HG03066 (cell line): ENCODE results near the gene GPC6.

Experiments
- ATAC-seq: cut with Tn5 transposase; IDR thresholded peaks from one replicate; pipeline ENCODE4 v1.9.1; 2021; ENCODE audit warnings: low read depth; ENCODE audit not compliant: unreplicated experiment

GPC6 gene

DNA sequence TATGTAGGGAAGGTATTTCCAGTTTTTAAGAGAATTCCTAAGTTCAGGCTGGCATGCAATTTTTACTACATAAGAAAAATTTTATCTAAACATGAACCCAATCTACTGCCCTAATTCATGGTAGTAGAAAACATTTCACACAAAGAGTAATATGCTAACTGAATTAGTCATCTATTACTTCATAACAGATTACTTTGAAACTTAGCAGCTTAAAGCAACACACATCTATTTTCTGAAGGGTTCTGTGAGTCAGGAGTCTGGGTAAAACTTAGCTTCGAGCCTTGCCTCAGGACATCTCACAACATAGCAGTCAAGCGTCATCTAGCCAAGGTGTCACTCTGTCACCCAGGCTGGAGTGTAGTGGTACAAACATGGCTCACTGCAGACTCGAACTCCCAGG lies 715.4 kb downstream of the GPC6 start:
- no peak for ATAC-seq

DNA sequence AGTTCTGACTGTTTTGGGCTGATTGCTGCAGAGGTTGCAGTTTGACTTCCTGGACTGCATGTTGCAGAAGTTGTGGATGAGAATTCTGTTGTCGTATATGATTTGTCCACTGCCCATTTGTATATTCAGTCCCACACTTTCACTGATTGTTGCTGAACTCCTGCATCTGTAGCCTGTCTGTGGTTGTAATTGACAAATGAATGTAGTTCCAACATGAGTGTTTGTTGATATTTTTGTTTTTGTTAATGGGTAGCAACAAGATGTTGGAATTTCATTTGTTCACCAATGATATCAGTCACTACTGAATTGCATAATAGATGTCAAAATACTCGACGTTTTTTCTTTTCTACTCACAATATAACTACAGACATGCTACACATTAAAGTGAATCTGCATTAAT lies 719.0 kb downstream of the GPC6 start:
- ATAC-seq: no peak

DNA sequence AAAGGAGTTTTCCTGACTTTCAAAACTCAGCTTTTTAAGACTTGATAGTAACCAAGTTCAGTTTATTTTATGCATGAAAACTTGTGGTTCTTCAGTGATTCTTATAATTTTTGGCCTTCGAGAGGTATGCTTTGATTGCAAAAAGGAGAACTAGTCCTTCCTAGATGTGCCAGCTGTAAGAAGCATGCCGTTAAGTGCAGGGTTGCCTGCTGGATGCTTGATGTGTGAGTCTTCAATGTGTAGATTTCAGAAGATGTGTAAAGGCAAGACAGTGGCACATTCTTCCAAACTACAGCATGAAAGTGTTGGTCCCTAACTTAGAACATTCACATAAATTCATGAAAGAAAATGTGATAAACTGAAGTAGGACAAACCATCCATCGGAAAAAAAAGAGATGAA lies 720.4 kb downstream of the GPC6 start:
- ATAC-seq: no peak

DNA sequence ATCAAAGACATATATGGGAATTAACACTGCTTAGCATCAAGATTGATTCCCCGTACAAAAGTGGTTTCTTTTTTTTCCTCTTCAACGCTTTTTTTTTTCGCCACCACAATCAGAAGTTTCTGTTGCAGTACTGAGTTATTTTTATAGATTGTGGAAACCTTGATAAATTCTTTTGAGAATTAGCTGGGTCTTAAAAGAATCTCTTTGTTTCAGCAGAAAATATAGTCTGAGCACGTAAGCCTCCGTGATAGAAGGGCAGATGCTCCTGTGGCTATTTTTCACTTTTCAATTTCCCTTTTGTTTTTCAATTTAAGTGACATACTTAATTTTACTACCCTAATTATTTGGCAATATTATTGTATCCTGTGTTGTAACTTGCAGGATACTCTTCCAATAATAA lies 721.0 kb downstream of the GPC6 start:
- no peak for ATAC-seq

DNA sequence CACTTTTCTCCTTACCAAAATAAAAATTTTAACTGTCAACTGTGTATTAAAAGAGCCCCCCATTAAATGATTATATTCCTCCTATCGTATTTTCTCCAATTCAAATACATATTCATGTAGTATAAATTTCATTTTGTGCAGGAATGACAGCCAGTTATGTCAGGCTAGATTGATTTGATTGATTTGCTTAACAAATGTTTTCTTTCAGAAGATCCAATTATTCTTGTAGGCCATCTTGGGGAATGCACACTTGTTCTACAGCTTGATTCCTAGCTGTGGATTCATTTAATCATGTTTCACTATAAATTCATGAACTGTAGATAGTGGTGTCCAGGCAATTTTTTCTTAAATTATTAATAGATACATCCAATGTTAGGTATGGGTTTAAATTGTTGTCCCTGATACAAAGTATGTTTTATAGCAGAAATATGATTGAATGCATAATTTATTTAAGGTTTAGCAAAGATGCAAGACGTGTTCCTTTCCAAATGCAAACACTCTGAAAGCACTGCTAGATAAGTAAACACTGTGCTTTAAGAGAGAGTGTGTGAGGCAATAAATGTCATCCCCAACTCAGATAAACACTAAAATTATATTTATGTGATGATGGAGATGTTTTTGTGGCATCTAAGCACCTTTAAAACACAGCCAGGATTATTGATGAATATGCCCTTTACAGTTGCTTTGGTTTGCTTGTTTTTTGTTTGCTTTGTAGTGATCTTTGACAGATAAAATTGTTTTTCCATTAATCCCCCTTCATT lies 721.7 kb downstream of the GPC6 start:
- ATAC-seq: no peak

DNA sequence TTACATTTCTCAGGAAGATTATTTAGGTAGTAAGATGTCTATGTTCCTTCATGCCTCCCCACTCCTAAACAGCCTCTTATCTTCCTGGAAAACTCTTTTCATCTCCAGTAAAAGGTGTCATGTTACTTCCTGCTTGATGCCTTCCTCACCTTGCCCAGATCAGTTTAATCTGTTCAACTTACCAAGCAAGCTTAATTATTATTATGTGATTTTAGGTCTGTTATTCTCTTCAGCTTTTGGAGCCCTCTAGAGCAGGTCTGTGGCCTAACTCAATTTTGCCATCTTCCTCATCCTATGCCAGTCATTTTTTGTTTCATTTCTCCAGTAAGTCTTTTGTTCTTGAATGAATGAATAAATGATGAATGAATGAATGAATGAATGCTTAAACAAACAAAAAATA lies 724.5 kb downstream of the GPC6 start:
- ATAC-seq: no peak

DNA sequence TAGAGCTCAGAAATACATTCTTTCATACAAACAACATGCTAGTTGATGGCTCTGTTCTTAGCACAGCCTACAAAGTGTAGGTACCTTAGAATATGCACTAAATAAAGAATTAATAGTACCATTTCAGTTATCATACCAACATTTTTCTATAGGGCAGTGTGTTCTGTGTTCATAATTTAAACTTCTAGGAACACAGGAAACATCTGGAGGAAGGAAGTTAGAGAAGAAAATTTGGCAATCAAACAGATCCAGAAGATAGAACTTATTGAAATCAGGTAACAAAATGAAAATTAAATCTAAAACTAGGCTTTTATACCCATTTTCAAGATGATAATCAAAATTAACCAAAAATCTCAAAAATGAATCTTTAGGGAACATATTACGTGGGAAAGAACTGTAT lies 725.3 kb downstream of the GPC6 start:
- no peak for ATAC-seq

DNA sequence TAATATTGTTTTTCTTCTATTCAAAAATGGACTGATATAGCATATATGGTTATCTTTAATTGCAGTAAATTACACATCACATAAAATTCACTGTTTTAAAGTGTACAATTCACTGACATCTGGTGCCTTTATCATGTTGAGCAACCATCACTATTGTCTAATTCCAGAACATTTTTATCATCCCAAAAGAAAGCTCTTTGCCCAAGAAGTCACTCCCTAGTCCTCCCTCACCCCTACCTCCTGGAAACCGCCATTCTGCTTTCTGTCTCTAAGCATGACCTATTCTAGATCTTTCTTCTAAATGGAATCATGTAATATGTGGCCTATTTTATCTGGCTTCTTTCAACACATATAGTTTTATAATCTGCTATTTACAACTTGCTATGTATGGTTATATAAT lies 727.2 kb downstream of the GPC6 start:
- no peak for ATAC-seq

DNA sequence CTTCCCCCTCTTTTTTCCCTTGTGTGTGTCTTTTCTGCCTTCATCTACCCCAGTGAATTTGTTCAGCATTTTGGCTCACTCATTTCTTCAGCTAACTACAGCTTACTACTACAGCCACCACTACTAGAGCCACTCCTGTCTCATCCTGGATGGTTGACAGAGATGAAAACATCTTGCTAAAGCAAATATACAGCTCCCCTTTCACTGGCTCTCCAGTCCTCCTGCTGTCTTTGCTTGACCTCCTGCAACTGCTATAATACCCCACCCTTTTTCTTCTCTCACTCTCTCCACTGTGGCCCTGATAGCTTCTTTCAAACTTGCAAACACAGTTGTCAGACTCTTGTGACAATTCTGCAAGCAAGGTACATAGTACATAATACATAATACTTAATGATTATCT lies 729.3 kb downstream of the GPC6 start:
- ATAC-seq: no peak

DNA sequence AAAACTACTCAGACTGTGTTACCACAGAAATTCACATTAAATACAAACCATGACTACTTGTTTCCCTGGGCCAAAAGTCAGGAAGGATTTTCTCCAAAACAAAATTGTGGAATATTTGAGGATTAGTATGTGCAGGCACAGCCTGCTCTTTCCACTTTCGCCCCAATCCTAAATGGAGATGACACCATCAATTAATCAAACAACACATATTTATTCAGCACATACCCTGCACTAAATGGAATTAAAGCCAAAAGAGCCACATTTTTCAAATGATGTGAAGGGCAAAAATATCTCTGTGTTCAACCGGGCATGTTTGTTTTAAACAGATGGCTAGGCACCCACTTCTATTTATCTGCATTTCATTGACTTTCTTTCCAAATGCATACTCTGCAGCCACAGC lies 729.8 kb downstream of the GPC6 start:
- no peak for ATAC-seq

DNA sequence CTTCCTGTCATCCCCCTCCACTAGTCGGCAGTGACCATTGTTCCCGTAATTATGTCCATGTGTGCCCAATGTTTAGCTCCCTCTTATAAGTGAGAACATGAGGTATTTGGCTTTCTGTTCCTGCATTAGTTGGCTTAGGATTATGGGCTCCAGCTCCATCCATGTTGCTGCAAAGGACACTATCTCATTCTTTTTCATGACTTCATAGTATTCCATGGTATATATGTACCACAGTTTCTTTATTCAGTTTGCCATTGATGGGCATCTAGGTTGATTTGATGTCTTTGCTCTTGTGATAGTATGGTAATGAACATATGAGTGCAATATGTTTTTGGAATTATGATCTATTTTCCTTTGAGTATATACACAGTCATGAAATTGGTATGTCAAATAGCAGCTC lies 730.8 kb downstream of the GPC6 start:
- ATAC-seq: no peak

DNA sequence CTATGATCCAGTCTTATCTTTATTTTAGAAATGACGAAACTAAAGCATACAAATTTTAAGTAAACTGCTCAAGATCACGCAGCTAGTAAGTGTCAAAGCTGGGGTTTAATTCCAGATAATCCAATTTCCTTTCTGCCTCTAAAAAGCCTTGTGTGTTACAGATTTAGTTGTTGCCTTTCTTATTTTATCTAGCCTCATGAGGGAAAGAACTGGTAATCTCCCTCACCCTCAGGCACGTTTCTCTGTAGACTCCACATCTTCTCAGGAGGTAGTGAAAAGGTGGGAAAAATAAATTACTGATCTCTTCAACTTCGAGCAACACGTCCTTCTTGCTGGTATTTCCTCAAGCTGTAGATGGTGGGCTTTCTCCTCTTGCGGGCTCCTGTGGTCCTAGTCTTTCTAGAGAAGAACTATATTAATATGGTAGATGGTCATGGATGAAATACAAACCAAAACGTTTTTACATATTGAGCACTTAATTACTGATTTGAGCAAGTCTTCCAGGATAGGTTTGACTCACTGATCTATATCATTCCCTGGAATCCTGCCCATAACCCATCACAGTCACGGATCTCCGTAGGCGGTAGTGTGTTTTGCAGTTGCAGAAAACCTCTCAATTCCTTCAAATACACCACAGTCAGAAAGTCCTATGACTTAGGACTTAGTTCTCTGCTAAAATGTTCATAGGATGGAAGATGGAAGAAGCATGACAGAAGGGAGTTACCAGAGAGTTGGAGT lies 733.4 kb downstream of the GPC6 start:
- ATAC-seq: no peak

DNA sequence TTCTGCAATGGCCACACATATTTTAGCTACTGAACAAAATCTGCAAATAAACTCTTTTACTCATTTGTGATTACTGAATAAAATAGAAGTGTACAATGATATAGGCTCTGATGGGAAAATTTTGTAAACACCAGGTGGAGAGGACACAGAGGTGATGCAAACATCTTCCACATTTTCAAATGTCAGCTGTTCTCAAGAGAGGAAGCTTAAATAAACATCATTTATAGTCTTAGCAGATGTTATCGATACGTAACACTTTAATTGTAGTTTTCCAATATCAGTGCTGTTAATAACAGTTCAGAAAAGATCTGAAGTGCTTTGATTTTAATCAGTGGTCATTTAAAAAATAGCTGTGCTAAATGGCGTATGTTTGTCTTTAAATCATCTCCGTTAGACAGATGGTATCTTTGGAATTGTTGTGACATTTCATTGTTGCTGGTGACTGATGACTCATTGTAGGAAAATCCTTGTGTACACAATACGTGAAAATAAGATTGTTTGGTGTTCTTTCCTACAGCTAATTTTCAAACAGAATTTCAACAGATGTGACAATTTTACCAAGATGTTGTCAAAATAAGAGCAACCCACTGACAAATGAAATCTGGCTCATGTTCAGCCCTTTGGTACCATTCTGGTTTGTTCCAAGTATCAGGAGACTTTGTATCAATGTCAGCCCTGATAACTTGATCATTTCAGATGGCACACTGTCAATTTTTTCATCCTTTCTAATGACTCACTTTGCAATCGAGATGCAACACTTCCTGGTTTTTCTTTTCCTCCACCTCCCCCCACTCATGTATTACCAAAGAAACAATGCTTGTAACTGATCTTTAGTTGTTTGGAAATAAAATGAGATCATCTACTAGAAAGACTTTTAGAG lies 736.9 kb downstream of the GPC6 start:
- no peak for ATAC-seq

DNA sequence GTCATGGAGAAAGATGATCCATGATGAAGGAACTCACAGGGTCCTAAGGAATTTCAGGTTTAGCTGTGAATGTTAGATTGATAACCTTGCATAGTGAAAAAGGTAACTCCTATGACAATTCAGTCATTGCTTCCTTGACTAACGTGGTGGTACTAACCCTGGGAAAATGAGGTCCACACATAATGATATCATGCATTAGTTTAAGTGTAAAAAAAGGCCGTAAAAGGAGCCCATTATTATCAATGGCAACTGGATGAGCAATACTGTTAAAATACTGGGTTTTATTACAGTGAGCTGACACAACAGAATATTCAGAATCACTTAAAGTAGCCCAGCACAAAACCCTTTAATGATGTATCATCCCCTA lies 737.5 kb downstream of the GPC6 start:
- no peak for ATAC-seq

DNA sequence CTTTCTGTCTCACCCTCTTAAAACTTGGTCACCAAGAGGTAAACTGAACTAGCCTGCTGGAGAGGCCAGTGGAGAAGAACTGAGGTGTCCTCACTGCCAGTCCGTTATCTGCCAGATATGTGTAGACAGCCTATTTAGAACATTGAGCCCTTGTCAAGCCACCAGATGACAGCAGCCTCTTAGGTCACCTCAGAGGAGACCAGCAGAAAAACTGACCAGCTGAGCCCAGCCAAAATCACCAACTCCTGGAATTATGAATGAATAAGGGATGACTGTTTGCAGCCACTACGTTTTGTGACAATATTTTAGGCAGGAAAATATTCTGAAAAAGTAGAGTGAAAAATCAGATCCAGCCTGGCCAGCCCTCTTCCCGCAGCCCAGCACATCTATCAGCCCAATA lies 739.0 kb downstream of the GPC6 start:
- no peak for ATAC-seq

DNA sequence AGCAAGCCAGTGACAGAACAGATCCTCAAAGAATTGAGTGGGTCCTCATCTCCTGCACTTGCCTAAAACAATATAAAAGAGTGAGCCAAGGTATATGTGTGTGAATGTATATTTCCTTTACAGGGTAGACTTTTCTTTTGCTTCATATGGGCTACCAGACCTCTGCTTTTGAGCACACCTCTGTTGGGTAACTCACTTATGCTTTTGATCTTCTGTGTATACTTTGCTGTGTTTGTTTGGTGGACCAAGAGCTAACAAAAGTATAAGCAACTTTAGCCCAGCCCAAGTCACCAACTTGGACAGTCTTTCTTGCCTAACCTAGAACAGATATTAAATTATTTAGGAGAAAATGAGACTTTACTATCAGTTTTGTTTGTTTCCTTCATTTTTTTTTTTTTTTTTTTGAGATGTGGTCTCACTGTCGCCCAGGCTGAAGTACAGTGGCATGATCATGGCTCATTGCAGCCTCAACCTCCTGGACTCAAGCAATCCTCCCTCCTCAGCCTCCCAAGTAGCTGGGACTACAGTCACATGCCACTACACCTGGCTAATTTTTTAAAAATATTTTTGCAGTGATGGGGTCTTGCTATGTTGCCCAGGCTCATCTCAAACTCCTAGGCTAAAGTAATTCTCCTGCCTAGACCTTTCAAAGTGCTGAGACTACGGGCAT lies 739.8 kb downstream of the GPC6 start:
- ATAC-seq: no peak

DNA sequence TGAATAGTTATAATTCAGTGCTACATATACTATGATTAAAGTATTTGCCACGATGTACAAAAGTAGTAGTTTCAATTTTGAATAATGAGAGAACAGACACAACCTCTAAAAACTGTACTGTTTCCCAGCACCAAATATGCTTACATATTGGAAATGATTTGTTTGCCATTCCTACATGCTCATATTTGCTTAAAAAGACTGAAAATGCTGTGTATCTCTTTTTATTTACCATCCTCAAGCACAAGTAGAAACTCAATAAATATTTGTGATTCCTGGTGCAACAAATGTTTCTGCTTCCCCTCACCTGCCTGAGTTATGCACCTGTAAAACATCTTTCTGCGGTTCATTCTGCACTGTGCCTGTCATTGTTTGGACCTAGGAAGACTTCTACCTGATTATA lies 740.7 kb downstream of the GPC6 start:
- no peak for ATAC-seq

DNA sequence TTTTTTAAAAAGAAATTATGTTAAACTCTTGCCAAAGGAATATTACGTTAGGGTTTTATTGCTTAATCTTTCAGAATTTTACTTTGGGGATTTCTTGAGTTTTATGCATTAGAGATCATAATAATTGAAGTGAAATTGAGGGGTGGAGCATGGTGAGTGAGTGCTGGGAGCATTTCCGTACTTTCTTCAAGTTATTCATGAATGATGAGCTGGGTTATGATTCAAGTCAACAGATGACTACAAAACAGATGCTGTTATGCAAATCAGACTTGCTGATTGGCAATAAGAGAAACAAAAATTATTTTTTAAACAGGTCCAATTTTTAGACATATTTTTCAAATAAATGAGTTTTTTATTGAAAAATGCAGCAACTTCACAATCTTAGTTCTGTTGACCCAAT lies 748.6 kb downstream of the GPC6 start:
- no peak for ATAC-seq

DNA sequence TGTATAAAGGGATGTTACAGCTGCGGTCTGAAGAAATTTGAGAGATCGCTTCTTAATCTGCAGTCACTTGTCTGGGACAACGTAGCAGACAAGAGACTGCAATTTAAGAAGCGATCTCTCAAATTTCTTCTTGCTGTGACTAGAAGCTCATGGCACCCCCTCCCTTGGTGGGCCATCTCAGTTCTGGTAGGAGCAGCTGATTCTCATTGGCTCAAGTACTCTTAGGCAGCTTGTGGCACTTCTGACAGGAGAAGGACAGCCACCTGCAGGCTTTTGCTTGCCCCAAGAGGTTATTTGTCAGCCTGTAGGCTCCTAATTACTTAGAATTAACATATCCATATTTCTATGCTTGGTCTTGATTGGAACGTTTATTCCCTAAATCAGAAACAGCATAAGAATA lies 749.9 kb downstream of the GPC6 start:
- no peak for ATAC-seq

DNA sequence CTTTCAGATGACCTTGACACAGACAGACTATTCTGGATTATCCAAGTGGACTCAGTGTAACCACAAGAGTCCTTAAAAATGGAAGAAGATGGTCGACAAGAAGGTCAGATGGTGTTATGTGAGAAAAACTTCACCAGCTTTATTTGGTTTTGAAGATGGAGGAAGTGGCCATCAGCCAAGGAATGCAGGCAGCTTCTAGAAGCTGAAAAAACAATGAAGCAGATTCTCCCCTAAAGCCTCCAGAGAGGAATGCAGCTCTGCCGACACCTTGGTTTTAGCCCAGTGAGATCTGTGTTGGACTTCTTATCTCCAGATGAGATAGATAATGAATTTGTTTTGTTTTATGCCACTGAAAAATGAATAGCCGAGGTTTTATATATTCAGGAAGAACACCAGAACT lies 751.4 kb downstream of the GPC6 start:
- no peak for ATAC-seq

DNA sequence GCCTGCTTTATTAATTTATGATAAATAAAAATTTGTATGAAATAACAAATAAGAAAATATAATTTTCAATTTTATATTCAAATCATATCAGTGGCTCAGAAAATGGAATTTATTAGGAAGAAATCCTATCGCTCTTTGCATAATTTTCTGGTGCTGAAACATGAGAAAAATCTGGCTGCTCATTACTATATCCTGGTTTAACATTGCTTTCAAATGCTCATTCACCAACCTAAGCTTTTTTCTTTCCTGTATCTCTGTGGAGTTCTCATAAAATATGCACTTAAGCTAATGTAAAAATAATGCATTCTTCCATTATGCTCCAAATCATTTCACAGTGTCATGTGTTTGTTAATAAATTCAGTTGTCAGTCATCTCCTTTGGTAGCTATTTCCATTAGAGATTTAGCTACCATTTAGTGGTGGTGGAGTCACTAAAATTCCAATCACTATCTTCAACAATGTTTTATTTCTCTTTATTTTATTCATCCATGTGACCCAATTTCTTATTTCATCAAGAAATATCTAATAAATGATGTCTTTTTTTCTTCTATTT lies 754.9 kb downstream of the GPC6 start:
- no peak for ATAC-seq
